HL-60 (cell line): ENCODE data around the gene ST8SIA4.

Source experiments
- DNase-seq, 2 experiments: peaks; one replicate each; pipeline ENCODE4 v3.0.0-alpha.2; 2010 to 2020; ENCODE audit warnings: low read depth in 1 of 2, low spot score in 1 of 2
- H3K27ac ChIP-seq: fragments of 250-450 bp; sonication (Bioruptor Pico); replicated peaks from 2 replicates; pipeline ENCODE4 v1.5.1; 2020; ENCODE audit warnings: mild to moderate bottlenecking, moderate library complexity
- H3K27me3 ChIP-seq: fragments of 250-450 bp; sonication (Bioruptor Pico); 2 replicates; pipeline ENCODE4 v1.5.1; 2021; ENCODE audit warnings: mild to moderate bottlenecking, moderate library complexity; ENCODE audit not compliant: insufficient read depth, poor library complexity, severe bottlenecking
- H3K4me3 ChIP-seq: replicated peaks from 2 replicates; pipeline ENCODE4 v1.5.1; 2011; ENCODE audit warnings: mild to moderate bottlenecking, control low read depth, low read length; ENCODE audit not compliant: insufficient read depth
- GABPA ChIP-seq: IDR thresholded peaks from 2 replicates; pipeline ENCODE4 v1.6.1; 2012; ENCODE audit warnings: low read depth
- POLR2AphosphoS5 ChIP-seq: IDR thresholded peaks from 2 replicates; pipeline ENCODE4 v1.6.1; 2012; ENCODE audit warnings: low read depth
- SPI1 ChIP-seq: IDR thresholded peaks from 2 replicates; pipeline ENCODE4 v1.6.1; 2012; ENCODE audit warnings: low read depth, mild to moderate bottlenecking, borderline replicate concordance
- TF ChIP-seq, protein P1 (sequence below): IDR thresholded peaks from 2 replicates; pipeline ENCODE4 v1.6.1; 2012; ENCODE audit warnings: low read depth; ENCODE audit not compliant: insufficient replicate concordance
- TF ChIP-seq, protein P2 (sequence below): IDR thresholded peaks from one replicate; pipeline ENCODE4 v1.5.1; 2011; ENCODE audit warnings: low read length, control low read depth, inconsistent platforms; ENCODE audit not compliant: insufficient read depth

Gene ST8SIA4

DNA sequence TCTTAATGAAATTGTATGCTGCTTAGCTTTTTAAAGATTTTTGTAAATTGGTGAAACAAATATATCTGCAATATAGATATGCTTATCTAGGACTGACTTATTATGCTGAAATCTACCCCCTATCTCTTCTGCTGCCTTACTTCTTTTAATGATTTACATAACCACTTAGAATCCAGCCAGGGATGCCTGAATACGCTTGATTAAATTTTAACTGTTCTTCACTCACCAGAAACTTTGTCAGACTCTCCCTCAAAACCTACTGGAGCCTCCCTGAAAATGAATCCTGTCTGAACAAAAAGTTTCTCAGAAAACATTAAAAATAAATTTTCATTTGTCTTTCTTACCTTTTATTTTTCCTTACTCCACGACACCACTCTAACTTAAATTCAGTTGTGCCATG is 111.7 kb downstream of the ST8SIA4 start:
- Histone ChIP-seq H3K27ac (no peak overlapping the region), H3K27me3 (no peaks in the 10 kb centered on the region), H3K4me3 (no peak overlapping the region)
- TF ChIP-seq, protein P1, sequence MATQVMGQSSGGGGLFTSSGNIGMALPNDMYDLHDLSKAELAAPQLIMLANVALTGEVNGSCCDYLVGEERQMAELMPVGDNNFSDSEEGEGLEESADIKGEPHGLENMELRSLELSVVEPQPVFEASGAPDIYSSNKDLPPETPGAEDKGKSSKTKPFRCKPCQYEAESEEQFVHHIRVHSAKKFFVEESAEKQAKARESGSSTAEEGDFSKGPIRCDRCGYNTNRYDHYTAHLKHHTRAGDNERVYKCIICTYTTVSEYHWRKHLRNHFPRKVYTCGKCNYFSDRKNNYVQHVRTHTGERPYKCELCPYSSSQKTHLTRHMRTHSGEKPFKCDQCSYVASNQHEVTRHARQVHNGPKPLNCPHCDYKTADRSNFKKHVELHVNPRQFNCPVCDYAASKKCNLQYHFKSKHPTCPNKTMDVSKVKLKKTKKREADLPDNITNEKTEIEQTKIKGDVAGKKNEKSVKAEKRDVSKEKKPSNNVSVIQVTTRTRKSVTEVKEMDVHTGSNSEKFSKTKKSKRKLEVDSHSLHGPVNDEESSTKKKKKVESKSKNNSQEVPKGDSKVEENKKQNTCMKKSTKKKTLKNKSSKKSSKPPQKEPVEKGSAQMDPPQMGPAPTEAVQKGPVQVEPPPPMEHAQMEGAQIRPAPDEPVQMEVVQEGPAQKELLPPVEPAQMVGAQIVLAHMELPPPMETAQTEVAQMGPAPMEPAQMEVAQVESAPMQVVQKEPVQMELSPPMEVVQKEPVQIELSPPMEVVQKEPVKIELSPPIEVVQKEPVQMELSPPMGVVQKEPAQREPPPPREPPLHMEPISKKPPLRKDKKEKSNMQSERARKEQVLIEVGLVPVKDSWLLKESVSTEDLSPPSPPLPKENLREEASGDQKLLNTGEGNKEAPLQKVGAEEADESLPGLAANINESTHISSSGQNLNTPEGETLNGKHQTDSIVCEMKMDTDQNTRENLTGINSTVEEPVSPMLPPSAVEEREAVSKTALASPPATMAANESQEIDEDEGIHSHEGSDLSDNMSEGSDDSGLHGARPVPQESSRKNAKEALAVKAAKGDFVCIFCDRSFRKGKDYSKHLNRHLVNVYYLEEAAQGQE, result no peak
- no peak for TF ChIP-seq POLR2AphosphoS5
- TF ChIP-seq, protein P2, sequence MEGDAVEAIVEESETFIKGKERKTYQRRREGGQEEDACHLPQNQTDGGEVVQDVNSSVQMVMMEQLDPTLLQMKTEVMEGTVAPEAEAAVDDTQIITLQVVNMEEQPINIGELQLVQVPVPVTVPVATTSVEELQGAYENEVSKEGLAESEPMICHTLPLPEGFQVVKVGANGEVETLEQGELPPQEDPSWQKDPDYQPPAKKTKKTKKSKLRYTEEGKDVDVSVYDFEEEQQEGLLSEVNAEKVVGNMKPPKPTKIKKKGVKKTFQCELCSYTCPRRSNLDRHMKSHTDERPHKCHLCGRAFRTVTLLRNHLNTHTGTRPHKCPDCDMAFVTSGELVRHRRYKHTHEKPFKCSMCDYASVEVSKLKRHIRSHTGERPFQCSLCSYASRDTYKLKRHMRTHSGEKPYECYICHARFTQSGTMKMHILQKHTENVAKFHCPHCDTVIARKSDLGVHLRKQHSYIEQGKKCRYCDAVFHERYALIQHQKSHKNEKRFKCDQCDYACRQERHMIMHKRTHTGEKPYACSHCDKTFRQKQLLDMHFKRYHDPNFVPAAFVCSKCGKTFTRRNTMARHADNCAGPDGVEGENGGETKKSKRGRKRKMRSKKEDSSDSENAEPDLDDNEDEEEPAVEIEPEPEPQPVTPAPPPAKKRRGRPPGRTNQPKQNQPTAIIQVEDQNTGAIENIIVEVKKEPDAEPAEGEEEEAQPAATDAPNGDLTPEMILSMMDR, result no peak
- no peak for TF ChIP-seq SPI1
- no peak for TF ChIP-seq GABPA
- no peak for DNase-seq

- Histone ChIP-seq H3K27me3 (no peaks in the 10 kb centered on the region), H3K4me3 (no peak overlapping the region), H3K27ac (no peak overlapping the region)
- TF ChIP-seq, protein P2, result no peak
- TF ChIP-seq, protein P1, result no peak
- TF ChIP-seq GABPA (no peak), SPI1 (no peak), POLR2AphosphoS5 (no peak)
- no peak for DNase-seq
Measured at GRCh38 chr5:100790951-100791350, 112.1 kb downstream of the ST8SIA4 start.

DNA sequence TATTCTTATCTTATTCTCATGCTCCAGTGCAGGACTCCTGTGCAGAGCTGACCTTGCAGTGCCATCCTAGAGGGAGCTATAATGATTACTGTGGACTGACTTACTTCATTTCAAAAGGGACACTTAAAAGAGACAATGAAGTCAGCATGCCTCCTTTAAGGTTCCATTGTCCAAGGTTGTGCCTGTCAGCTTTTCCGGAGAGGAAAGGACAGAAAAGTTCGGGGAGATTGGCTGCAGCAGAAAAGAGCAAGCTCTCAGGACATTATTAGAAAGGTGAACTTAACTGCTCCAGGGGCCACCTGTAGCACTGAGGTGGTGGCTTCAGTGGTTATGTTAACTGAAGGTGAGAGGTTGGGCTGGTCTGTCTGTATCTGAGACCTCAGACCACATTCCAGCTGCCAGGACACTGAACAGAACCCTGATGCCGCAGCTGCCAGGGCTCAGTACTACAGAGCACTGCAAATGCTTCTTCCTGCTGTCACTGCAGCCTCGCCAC is 112.9 kb downstream of the ST8SIA4 start:
- TF ChIP-seq GABPA (no peak), POLR2AphosphoS5 (no peak), SPI1 (no peak)
- TF ChIP-seq, protein P2, result no peak
- TF ChIP-seq, protein P1, result no peak
- DNase-seq, result peak in 1 of 2 experiments; percentile 19
- Histone ChIP-seq H3K4me3 (no peak overlapping the region), H3K27ac (peak overlapping the region; percentile 51), H3K27me3 (no peaks in the 10 kb centered on the region)
